Panc1 (cell line): ENCODE measurements around the gene STARD8. TPM values are rescaled to one million over a fixed set of nuclear protein-coding genes. Genes with fewer than 3 reads are reported as not detected.

Experiments used
- ATAC-seq: fragments of 200-7000 bp; cut with Tn5 transposase; 2 replicates; pipeline ENCODE4 v1.9.1; 2020; ENCODE audit warnings: mild to moderate bottlenecking, moderate library complexity
- BruUV-seq: library from RNA; stranded (reverse); fragments of 400-500 nt; replicated peaks from 2 replicates; lab custom pipeline; 2021; lab: Mats Ljungman, UMichigan
- CTCF ChIA-PET: fragments of 300-600 bp; sonication (Branson Sonifier 250); formaldehyde crosslinking; loops from one replicate; lab custom pipeline; 2022; ENCODE audit warnings: antibody characterized with exemption; lab: Charles Lee
- POLR2A ChIA-PET: fragments of 300-600 bp; sonication (Branson Sonifier 250); formaldehyde crosslinking; loops from one replicate; lab custom pipeline; 2022; ENCODE audit warnings: antibody characterized with exemption; lab: Charles Lee
- DNase-seq: peaks from one replicate; pipeline ENCODE4 v3.0.0-alpha.2; 2010; ENCODE audit warnings: low read depth, low spot score
- H3K27ac ChIP-seq: 2 replicates; pipeline ENCODE4 v1.5.1; 2011; ENCODE audit warnings: mild to moderate bottlenecking, low read length, inconsistent platforms
- H3K27me3 ChIP-seq: fragments of 200-500 bp; sonication (Bioruptor generic); 2 replicates; pipeline ENCODE4 v1.6.0; 2014; ENCODE audit warnings: low read length, inconsistent platforms; ENCODE audit not compliant: control insufficient read depth, insufficient read depth
- H3K36me3 ChIP-seq: fragments of 200-500 bp; sonication (Bioruptor generic); 2 replicates; pipeline ENCODE4 v1.5.1; 2014; ENCODE audit warnings: inconsistent platforms, mild to moderate bottlenecking, low read length, moderate library complexity; ENCODE audit not compliant: control insufficient read depth, insufficient read depth
- H3K4me1 ChIP-seq: 2 replicates; pipeline ENCODE4 v1.5.1; 2011; ENCODE audit warnings: inconsistent platforms, mild to moderate bottlenecking, low read length, moderate library complexity; ENCODE audit not compliant: control insufficient read depth, insufficient read depth
- H3K4me3 ChIP-seq, 2 experiments: 2 replicates each; pipeline ENCODE4 v1.5.1; 2011 to 2012; ENCODE audit warnings: low read depth in 2 of 2, low read length in 2 of 2, mild to moderate bottlenecking in 2 of 2, inconsistent platforms in 1 of 2, moderate library complexity in 1 of 2
- H3K9me3 ChIP-seq: fragments of 200-500 bp; sonication (Bioruptor generic); 2 replicates; pipeline ENCODE4 v1.5.1; 2014; ENCODE audit warnings: low read depth, mild to moderate bottlenecking, inconsistent platforms, low read length, moderate library complexity; ENCODE audit not compliant: control insufficient read depth, insufficient read depth
- POLR2AphosphoS5 ChIP-seq: IDR thresholded peaks from 2 replicates; pipeline ENCODE4 v1.6.1; 2012; ENCODE audit warnings: mild to moderate bottlenecking, low read depth, low read length, moderate library complexity
- TCF7L2 ChIP-seq: IDR thresholded peaks from 2 replicates; pipeline ENCODE4 v1.6.1; 2011; ENCODE audit warnings: mild to moderate bottlenecking, low read depth, low read length, inconsistent platforms
- in situ Hi-C: cut with HindIII; loops from 2 replicates; pipeline ENCODE4 v1.10.0; 2016; ENCODE audit warnings: low sequenced_read_pairs, low pct_unique_long_range_greater_than_20kb
- intact Hi-C: fragments of 100-400 bp; cut with micrococcal nuclease; formaldehyde crosslinking; loops from one replicate; pipeline ENCODE4 v1.10.0; 2022; ENCODE audit not compliant: unreplicated experiment
- total RNA-seq: library from RNA; stranded (reverse); gene quantifications from one replicate; pipeline ENCODE4 v1.2.1, GENCODE V29; 2021; ENCODE audit not compliant: unreplicated experiment
- TF ChIP-seq, protein P1 (sequence below): fragments of 450-650 bp; IDR thresholded peaks from 2 replicates; pipeline ENCODE4 v1.5.1; 2017; ENCODE audit warnings: mild to moderate bottlenecking

STARD8 gene
- total RNA-seq, 1 experiment from 2014 or later, result 4.6 TPM

DNA sequence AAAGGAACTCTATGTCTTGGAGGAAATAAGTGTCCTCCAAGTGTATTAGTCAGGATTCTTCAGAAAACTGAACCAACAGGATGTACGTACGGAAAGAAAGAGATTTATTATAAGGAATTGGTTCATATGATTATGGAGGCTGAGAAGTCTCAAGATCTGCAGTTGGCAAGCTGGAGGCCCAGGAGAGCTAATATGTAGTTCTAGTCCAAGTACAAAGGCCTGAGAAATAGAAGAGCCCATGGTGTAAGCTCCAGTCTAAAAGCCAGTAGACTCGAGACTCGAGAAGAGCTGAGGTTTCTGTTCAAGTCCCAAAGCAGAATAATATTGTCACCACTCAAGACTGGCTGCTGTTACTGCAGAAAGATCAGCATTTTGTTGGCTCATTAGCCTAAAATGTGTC is 116.0 kb downstream of the STARD8 start:
- Histone ChIP-seq H3K27ac (no peak overlapping the region), H3K9me3 (no peaks in the 10 kb centered on the region), H3K4me1 (no peaks in the 10 kb centered on the region), H3K36me3 (no peaks in the 10 kb centered on the region), H3K27me3 (no peaks in the 10 kb centered on the region), H3K4me3 (no peak overlapping the region)
- in situ Hi-C loops, result no loop called here
- CTCF ChIA-PET, result no interaction called here
- DNase-seq (no peak), ATAC-seq (no peak)
- intact Hi-C loops, result no loop called here
- POLR2A ChIA-PET, result no interaction called here
- no TSS peak for BruUV-seq
- TF ChIP-seq POLR2AphosphoS5 (no peak), TCF7L2 (no peak)
- TF ChIP-seq, protein P1, sequence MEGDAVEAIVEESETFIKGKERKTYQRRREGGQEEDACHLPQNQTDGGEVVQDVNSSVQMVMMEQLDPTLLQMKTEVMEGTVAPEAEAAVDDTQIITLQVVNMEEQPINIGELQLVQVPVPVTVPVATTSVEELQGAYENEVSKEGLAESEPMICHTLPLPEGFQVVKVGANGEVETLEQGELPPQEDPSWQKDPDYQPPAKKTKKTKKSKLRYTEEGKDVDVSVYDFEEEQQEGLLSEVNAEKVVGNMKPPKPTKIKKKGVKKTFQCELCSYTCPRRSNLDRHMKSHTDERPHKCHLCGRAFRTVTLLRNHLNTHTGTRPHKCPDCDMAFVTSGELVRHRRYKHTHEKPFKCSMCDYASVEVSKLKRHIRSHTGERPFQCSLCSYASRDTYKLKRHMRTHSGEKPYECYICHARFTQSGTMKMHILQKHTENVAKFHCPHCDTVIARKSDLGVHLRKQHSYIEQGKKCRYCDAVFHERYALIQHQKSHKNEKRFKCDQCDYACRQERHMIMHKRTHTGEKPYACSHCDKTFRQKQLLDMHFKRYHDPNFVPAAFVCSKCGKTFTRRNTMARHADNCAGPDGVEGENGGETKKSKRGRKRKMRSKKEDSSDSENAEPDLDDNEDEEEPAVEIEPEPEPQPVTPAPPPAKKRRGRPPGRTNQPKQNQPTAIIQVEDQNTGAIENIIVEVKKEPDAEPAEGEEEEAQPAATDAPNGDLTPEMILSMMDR, result no peak

Other genes with a start within 250 kb of the STARD8 start
- gene OPHN1, start 214.2 kb upstream of the STARD8 start, total RNA-seq, result 8.8 TPM
- gene YIPF6, start 148.6 kb upstream of the STARD8 start, total RNA-seq, result 61.3 TPM
- 12.9 TPM for gene EFNB1, start 181.4 kb downstream of the STARD8 start, total RNA-seq